ENCODE data around the gene XPO6. TPM values are rescaled to one million over a fixed set of nuclear protein-coding genes. Genes with fewer than 3 reads are reported as not detected.

The XPO6 gene
- total and polyA plus RNA-seq, 2 of the 13 experiments (the other 11 are each of a cell fraction or from before 2014, with no cell fraction given), result 109 to 129 TPM

GRCh38 chr16:28210979-28211588, 681 bp downstream of the XPO6 start (continued):
- TF ChIP-seq RFX5 (IDR thresholded peaks at IDR 0.05; ENCODE audit: low read depth, low read length), result no peak
- no peak for TF ChIP-seq FUBP1 (CRISPR knock-in tag; IDR thresholded peaks at IDR 0.05; ENCODE audit: borderline replicate concordance)
- TF ChIP-seq ZNF883 (CRISPR knock-in tag; IDR thresholded peaks at IDR 0.05; ENCODE audit: not compliant biosample characterization), result no peak
- no peak for TF ChIP-seq ZFP41 (CRISPR knock-in tag; IDR thresholded peaks at IDR 0.05; ENCODE audit: borderline replicate concordance)
- no peak for TF ChIP-seq MAZ (IDR thresholded peaks at IDR 0.05; ENCODE audit: borderline replicate concordance, low read depth, low read length)
- TF ChIP-seq MAZ (CRISPR knock-in tag; IDR thresholded peaks at IDR 0.05; ENCODE audit: low read depth), result no peak
- TF ChIP-seq ZNF7 (CRISPR knock-in tag; IDR thresholded peaks at IDR 0.05), result no peak
- TF ChIP-seq ZNF383 (CRISPR knock-in tag; IDR thresholded peaks at IDR 0.05; ENCODE audit: borderline replicate concordance), result no peak
- peak; percentile 64; the same call in 1 of the 2 replicates for TF ChIP-seq ZNF451 (CRISPR knock-in tag; IDR thresholded peaks at IDR 0.05)
- TF ChIP-seq EHMT2 (IDR thresholded peaks at IDR 0.05; ENCODE audit: borderline replicate concordance, low read depth, low read length), result no peak
- TF ChIP-seq ZBTB34 (CRISPR knock-in tag; IDR thresholded peaks at IDR 0.05), result no peak
- peak; percentile 21; the same call in 1 of the 2 replicates for TF ChIP-seq MEIS1 (CRISPR knock-in tag; IDR thresholded peaks at IDR 0.05; ENCODE audit: borderline replicate concordance)
- TF ChIP-seq POGZ (CRISPR knock-in tag; IDR thresholded peaks at IDR 0.05), result no peak
- peak; percentile 79 for TF ChIP-seq CBX5 (CRISPR knock-in tag; IDR thresholded peaks at IDR 0.05; ENCODE audit: borderline replicate concordance)
- TF ChIP-seq ZNF34 (CRISPR knock-in tag; IDR thresholded peaks at IDR 0.05; ENCODE audit: borderline replicate concordance), result no peak
- TF ChIP-seq ZNF597 (CRISPR knock-in tag; IDR thresholded peaks at IDR 0.05), result no peak
- peak; percentile 67 for TF ChIP-seq KMT2B (CRISPR knock-in tag; IDR thresholded peaks at IDR 0.05)
- 0 out of 2 replicates have a peak, but pooled peaks have one; percentile 55 for TF ChIP-seq ARNTL (CRISPR knock-in tag; IDR thresholded peaks at IDR 0.05)
- TF ChIP-seq IRX3 (CRISPR knock-in tag; IDR thresholded peaks at IDR 0.05; ENCODE audit: borderline replicate concordance, low read depth), result no peak
- TF ChIP-seq ZBTB7A (CRISPR knock-in tag; IDR thresholded peaks at IDR 0.05), result peak; percentile 81
- TF ChIP-seq ZNF672 (CRISPR knock-in tag; IDR thresholded peaks at IDR 0.05), result no peak
- TF ChIP-seq MIXL1 (CRISPR knock-in tag; IDR thresholded peaks at IDR 0.05), result no peak
- TF ChIP-seq HINFP (CRISPR knock-in tag; IDR thresholded peaks at IDR 0.05; ENCODE audit: low read depth), result 0 out of 2 replicates have a peak, but pooled peaks have one; percentile 10
